ENCODE data around the gene SUN1. TPM values are rescaled to one million over a fixed set of nuclear protein-coding genes. Genes with fewer than 3 reads are reported as not detected.

Gene SUN1, protein sequence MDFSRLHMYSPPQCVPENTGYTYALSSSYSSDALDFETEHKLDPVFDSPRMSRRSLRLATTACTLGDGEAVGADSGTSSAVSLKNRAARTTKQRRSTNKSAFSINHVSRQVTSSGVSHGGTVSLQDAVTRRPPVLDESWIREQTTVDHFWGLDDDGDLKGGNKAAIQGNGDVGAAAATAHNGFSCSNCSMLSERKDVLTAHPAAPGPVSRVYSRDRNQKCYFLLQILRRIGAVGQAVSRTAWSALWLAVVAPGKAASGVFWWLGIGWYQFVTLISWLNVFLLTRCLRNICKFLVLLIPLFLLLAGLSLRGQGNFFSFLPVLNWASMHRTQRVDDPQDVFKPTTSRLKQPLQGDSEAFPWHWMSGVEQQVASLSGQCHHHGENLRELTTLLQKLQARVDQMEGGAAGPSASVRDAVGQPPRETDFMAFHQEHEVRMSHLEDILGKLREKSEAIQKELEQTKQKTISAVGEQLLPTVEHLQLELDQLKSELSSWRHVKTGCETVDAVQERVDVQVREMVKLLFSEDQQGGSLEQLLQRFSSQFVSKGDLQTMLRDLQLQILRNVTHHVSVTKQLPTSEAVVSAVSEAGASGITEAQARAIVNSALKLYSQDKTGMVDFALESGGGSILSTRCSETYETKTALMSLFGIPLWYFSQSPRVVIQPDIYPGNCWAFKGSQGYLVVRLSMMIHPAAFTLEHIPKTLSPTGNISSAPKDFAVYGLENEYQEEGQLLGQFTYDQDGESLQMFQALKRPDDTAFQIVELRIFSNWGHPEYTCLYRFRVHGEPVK
- 142 and 158 TPM in 2 replicates for total RNA-seq
- 347 and 410 TPM in 2 replicates for polyA plus RNA-seq
- polyA plus RNA-seq (2011; cell fraction: cytosol; rRNA removed): 164 and 169 TPM in 2 replicates
- polyA plus RNA-seq (2011; cell fraction: nucleus; rRNA removed): 822 and 979 TPM in 2 replicates
- 78.6 and 85.8 TPM in 2 replicates for polyA plus RNA-seq (2012)
- 419 and 455 TPM in 2 replicates for polyA minus RNA-seq
- polyA minus RNA-seq (2011; cell fraction: cytosol; rRNA and poly(A)+ RNA removed): 47.2 TPM
- 300 and 347 TPM in 2 replicates for polyA minus RNA-seq (2011; cell fraction: nucleus; rRNA and poly(A)+ RNA removed)
- percentile 75 among the genes with signal in this experiment for Bru-seq, nascent RNA
- BruChase-seq, experiment 1, labeled RNA remaining after a 6-hour chase: percentile 90 among the genes with signal in this experiment
- BruChase-seq, experiment 2, labeled RNA remaining after a 2-hour chase: percentile 88 among the genes with signal in this experiment
- long read RNA-seq, full-length matches to known transcripts: 3 of 162 reads
- long read RNA-seq, partial matches to known transcripts: 42 of 162 reads
- long read RNA-seq, other reads (novel, unspliced or antisense): 117 of 162 reads

- no peaks in the 10 kb centered on the region for H4K20me1 ChIP-seq (replicated peaks; ENCODE audit: control insufficient read depth, extremely low read depth, insufficient read depth, low read length)
- H2AFZ ChIP-seq (ENCODE audit: low read depth, low read length): no peak within 1 kb of the TSS
- TF ChIP-seq, protein P1, sequence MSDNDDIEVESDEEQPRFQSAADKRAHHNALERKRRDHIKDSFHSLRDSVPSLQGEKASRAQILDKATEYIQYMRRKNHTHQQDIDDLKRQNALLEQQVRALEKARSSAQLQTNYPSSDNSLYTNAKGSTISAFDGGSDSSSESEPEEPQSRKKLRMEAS (IDR thresholded peaks at IDR 0.05; ENCODE audit: insufficient read depth, insufficient read length): peak; percentile 47
- no peak for TF ChIP-seq POLR2AphosphoS5 (IDR thresholded peaks at IDR 0.05; ENCODE audit: insufficient read depth, low read depth, low read length)
- no peak for TF ChIP-seq GATA2 (IDR thresholded peaks at IDR 0.05; ENCODE audit: insufficient read depth, insufficient read length, low read depth, low read length)
- H3K27me3 ChIP-seq (ENCODE audit: control insufficient read depth in 2 of 2, insufficient read depth in 2 of 2, low read length in 2 of 2): no peaks in the 10 kb centered on the region
- intact Hi-C loops (cut with micrococcal nuclease) (loop anchor here (1.0 kb wide), 2 partner anchors 16 to 46 kb away; no protein-coding TSS in a partner anchor), dilution Hi-C loops (cut with MboI; ENCODE audit: extremely low pct_ligation_motif_present, low sequenced_read_pairs) (no loop called here)
- H3K36me3 ChIP-seq (ENCODE audit: control insufficient read depth in 2 of 2, extremely low read depth in 1 of 2, insufficient read depth in 2 of 2, low read length in 2 of 2): no peaks in the 10 kb centered on the region
- DNase-seq (ENCODE audit: low read depth, low spot score) (peak; percentile 88), FAIRE-seq (peak; percentile 86)
- peak within 1 kb of the TSS; percentile 91 for H3K4me2 ChIP-seq (ENCODE audit: insufficient read depth, low read length)
- TSS peak; percentile 48 for BruUV-seq (replicated peaks)
- peak within 1 kb of the TSS in 2 of 3 experiments; percentile 12 to 49 for H3K4me3 ChIP-seq (replicated peaks in 1 of 3; ENCODE audit: insufficient read depth in 1 of 3, low read depth in 1 of 3, low read length in 3 of 3)
- peak within 1 kb of the TSS; percentile 98 for H3K27ac ChIP-seq (ENCODE audit: insufficient read depth, low read depth, low read length)
- H3K79me2 ChIP-seq (ENCODE audit: control insufficient read depth, insufficient read depth, low read length): peaks cover 46% of the 10 kb centered on the region
- no peaks in the 10 kb centered on the region for H3K9me1 ChIP-seq (replicated peaks; ENCODE audit: control insufficient read depth, extremely low read depth, insufficient read depth, low read length)
- H3K4me1 ChIP-seq (ENCODE audit: control insufficient read depth, extremely low read depth, insufficient read depth, low read length): peaks cover 22% of the 10 kb centered on the region
- ChIA-PET POLR2A (no interaction called here), CTCF (interaction anchor here (0.8 to 2.2 kb wide), 5 partner anchors 15 to 127 kb away, joined by 3 to 13 read pairs (median 5); no protein-coding TSS in a partner anchor)
- H3K9ac ChIP-seq (replicated peaks; ENCODE audit: extremely low read depth, insufficient read depth, low read length): peak within 1 kb of the TSS; percentile 96
- H3K9me3 ChIP-seq (replicated peaks; ENCODE audit: control insufficient read depth, insufficient read depth, low read length): no peaks in the 10 kb centered on the region
Observed at GRCh38 chr7:832167-832967, at the start of gene SUN1. Gene SUN1 (plus strand): TSS chr7:832476. CDS start chr7:832525, 49 bp downstream.

Measured in endothelial cell of umbilical vein (primary cell).